ENCODE results near the gene GNAT1. TPM values are rescaled to one million over a fixed set of nuclear protein-coding genes. Genes with fewer than 3 reads are reported as not detected.

The GNAT1 gene
- total RNA-seq, 1 experiment from 2014 or later, result 0.13 TPM

DNA sequence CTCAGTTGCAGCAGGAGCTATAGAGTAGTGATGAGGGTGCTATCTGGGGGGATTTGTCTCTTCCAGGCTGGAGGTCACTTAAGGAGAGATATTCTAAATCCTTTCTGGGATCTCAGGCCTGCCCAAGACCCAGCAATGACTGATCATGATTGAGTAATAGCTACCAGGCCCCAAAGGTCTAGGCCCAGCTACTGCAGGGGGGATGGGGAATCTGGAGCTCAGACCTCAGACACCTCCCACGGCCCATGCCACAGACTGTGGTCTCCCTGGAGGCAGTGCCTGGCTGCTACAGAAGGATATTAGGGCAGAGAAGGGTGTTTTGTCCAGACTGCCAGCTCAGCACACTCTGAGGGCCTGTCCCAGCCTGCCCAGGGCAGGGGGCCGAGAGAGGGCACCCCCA lies 20.5 kb downstream of the GNAT1 start (continued):
- TF ChIP-seq, protein P1, sequence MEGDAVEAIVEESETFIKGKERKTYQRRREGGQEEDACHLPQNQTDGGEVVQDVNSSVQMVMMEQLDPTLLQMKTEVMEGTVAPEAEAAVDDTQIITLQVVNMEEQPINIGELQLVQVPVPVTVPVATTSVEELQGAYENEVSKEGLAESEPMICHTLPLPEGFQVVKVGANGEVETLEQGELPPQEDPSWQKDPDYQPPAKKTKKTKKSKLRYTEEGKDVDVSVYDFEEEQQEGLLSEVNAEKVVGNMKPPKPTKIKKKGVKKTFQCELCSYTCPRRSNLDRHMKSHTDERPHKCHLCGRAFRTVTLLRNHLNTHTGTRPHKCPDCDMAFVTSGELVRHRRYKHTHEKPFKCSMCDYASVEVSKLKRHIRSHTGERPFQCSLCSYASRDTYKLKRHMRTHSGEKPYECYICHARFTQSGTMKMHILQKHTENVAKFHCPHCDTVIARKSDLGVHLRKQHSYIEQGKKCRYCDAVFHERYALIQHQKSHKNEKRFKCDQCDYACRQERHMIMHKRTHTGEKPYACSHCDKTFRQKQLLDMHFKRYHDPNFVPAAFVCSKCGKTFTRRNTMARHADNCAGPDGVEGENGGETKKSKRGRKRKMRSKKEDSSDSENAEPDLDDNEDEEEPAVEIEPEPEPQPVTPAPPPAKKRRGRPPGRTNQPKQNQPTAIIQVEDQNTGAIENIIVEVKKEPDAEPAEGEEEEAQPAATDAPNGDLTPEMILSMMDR (IDR thresholded peaks at IDR 0.05), result no peak
- TF ChIP-seq ZNF423 (CRISPR knock-in tag; IDR thresholded peaks at IDR 0.05) (no peak), NR1H2 (CRISPR knock-in tag; IDR thresholded peaks at IDR 0.05) (no peak), ATF1 (CRISPR knock-in tag; IDR thresholded peaks at IDR 0.05) (no peak), GABPB1 (CRISPR knock-in tag; IDR thresholded peaks at IDR 0.05) (no peak)
- TF ChIP-seq, protein P2, sequence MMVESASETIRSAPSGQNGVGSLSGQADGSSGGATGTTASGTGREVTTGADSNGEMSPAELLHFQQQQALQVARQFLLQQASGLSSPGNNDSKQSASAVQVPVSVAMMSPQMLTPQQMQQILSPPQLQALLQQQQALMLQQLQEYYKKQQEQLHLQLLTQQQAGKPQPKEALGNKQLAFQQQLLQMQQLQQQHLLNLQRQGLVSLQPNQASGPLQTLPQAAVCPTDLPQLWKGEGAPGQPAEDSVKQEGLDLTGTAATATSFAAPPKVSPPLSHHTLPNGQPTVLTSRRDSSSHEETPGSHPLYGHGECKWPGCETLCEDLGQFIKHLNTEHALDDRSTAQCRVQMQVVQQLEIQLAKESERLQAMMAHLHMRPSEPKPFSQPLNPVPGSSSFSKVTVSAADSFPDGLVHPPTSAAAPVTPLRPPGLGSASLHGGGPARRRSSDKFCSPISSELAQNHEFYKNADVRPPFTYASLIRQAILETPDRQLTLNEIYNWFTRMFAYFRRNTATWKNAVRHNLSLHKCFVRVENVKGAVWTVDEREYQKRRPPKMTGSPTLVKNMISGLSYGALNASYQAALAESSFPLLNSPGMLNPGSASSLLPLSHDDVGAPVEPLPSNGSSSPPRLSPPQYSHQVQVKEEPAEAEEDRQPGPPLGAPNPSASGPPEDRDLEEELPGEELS (CRISPR knock-in tag; IDR thresholded peaks at IDR 0.05), result no peak

DNA sequence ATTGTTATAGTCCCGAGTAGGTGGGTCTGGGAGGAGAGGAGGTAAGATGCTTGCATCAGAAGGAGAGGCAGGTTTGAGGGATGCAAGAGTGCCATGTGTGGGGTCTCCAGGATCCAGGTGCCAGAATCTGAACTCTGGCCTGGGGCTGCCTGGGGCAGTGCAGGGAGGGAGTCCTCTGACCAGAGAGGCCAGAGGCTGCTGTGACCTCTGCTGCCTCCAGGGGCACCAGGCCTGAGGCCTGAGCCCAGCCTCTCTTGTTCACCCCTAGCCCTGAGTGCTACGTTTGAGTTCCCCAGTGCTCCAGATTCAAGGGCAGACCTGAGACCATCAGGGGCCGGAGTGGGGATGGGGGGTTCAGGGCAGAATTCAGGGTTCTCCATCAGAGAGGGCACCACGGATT lies 21.1 kb downstream of the GNAT1 start:
- TF ChIP-seq NR2C2 (CRISPR knock-in tag; IDR thresholded peaks at IDR 0.05), result no peak
- TF ChIP-seq, protein P3, sequence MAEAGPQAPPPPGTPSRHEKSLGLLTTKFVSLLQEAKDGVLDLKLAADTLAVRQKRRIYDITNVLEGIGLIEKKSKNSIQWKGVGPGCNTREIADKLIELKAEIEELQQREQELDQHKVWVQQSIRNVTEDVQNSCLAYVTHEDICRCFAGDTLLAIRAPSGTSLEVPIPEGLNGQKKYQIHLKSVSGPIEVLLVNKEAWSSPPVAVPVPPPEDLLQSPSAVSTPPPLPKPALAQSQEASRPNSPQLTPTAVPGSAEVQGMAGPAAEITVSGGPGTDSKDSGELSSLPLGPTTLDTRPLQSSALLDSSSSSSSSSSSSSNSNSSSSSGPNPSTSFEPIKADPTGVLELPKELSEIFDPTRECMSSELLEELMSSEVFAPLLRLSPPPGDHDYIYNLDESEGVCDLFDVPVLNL (CRISPR knock-in tag; IDR thresholded peaks at IDR 0.05; ENCODE audit: borderline replicate concordance, low read depth), result no peak
- TF ChIP-seq, protein P1 (IDR thresholded peaks at IDR 0.05), result 0 out of 2 replicates have a peak, but pooled peaks have one; percentile 12
- CTCF ChIA-PET, result interaction anchor here (0.8 to 8.0 kb wide), 9 partner anchors 8 to 92 kb away, joined by 3 to 126 read pairs (median 10); partner anchors contain the start of gene SLC38A3
- peak; percentile 50 for DNase-seq (ENCODE audit: low spot score)

DNA sequence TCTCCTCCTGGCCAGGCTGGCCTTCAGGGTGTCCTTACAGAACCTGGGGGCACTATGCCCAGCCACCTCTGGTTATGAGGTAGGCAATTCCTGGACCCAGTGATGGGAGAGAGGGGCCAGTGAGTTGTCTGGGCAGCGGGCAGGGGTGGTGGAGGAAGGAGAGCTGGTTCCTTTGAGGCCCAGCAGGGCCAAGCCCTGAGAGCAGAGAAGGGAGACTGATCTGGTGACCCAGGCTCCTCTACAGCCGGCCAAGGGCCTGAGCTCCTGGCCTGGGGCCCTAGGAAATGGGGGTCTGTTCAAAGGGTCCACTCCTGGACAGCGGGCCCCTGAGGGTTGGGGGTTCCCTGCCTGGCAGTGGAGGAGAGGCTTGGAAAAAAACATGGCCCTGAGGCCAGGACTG lies 21.6 kb downstream of the GNAT1 start:
- no peak for DNase-seq (ENCODE audit: low spot score)
- Mint-ChIP-seq H3K9me3 (no peaks in the 10 kb centered on the region), H3K4me3 (no peak overlapping the region), H3K27me3 (ENCODE audit: low read depth) (no peaks in the 10 kb centered on the region), H3K4me1 (peaks cover 6% of the 10 kb centered on the region; the same call in 1 of the 2 replicates), H3K36me3 (no peaks in the 10 kb centered on the region), H3K27ac (no peak overlapping the region)
- no peak for ATAC-seq
- CTCF ChIA-PET, result interaction anchor here (0.8 to 8.0 kb wide), 7 partner anchors 7 to 92 kb away, joined by 3 to 126 read pairs (median 10); partner anchors contain the start of gene SLC38A3
- POLR2A ChIA-PET, result no interaction called here
- TF ChIP-seq CREM (CRISPR knock-in tag; IDR thresholded peaks at IDR 0.05) (no peak), SMAD3 (CRISPR knock-in tag; IDR thresholded peaks at IDR 0.05; ENCODE audit: borderline replicate concordance) (no peak), NR3C1 (CRISPR knock-in tag; conservative IDR thresholded peaks at IDR 0.05; ENCODE audit: low read depth) (no peak)
- TF ChIP-seq, protein P4, sequence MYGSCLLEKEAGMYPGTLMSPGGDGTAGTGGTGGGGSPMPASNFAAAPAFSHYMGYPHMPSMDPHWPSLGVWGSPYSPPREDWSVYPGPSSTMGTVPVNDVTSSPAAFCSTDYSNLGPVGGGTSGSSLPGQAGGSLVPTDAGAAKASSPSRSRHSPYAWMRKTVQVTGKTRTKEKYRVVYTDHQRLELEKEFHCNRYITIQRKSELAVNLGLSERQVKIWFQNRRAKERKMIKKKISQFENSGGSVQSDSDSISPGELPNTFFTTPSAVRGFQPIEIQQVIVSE (CRISPR knock-in tag; IDR thresholded peaks at IDR 0.05; ENCODE audit: borderline replicate concordance), result no peak
- TF ChIP-seq, protein P5, sequence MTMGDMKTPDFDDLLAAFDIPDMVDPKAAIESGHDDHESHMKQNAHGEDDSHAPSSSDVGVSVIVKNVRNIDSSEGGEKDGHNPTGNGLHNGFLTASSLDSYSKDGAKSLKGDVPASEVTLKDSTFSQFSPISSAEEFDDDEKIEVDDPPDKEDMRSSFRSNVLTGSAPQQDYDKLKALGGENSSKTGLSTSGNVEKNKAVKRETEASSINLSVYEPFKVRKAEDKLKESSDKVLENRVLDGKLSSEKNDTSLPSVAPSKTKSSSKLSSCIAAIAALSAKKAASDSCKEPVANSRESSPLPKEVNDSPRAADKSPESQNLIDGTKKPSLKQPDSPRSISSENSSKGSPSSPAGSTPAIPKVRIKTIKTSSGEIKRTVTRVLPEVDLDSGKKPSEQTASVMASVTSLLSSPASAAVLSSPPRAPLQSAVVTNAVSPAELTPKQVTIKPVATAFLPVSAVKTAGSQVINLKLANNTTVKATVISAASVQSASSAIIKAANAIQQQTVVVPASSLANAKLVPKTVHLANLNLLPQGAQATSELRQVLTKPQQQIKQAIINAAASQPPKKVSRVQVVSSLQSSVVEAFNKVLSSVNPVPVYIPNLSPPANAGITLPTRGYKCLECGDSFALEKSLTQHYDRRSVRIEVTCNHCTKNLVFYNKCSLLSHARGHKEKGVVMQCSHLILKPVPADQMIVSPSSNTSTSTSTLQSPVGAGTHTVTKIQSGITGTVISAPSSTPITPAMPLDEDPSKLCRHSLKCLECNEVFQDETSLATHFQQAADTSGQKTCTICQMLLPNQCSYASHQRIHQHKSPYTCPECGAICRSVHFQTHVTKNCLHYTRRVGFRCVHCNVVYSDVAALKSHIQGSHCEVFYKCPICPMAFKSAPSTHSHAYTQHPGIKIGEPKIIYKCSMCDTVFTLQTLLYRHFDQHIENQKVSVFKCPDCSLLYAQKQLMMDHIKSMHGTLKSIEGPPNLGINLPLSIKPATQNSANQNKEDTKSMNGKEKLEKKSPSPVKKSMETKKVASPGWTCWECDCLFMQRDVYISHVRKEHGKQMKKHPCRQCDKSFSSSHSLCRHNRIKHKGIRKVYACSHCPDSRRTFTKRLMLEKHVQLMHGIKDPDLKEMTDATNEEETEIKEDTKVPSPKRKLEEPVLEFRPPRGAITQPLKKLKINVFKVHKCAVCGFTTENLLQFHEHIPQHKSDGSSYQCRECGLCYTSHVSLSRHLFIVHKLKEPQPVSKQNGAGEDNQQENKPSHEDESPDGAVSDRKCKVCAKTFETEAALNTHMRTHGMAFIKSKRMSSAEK (CRISPR knock-in tag; IDR thresholded peaks at IDR 0.05; ENCODE audit: borderline replicate concordance), result no peak
- TF ChIP-seq, protein P6, sequence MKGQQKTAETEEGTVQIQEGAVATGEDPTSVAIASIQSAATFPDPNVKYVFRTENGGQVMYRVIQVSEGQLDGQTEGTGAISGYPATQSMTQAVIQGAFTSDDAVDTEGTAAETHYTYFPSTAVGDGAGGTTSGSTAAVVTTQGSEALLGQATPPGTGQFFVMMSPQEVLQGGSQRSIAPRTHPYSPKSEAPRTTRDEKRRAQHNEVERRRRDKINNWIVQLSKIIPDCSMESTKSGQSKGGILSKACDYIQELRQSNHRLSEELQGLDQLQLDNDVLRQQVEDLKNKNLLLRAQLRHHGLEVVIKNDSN (CRISPR knock-in tag; IDR thresholded peaks at IDR 0.05), result no peak
- TF ChIP-seq, protein P7, sequence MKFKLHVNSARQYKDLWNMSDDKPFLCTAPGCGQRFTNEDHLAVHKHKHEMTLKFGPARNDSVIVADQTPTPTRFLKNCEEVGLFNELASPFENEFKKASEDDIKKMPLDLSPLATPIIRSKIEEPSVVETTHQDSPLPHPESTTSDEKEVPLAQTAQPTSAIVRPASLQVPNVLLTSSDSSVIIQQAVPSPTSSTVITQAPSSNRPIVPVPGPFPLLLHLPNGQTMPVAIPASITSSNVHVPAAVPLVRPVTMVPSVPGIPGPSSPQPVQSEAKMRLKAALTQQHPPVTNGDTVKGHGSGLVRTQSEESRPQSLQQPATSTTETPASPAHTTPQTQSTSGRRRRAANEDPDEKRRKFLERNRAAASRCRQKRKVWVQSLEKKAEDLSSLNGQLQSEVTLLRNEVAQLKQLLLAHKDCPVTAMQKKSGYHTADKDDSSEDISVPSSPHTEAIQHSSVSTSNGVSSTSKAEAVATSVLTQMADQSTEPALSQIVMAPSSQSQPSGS (CRISPR knock-in tag; IDR thresholded peaks at IDR 0.05; ENCODE audit: borderline replicate concordance, low read depth), result no peak

More for the DNA sequence above, 21.1 kb downstream of the GNAT1 start:
- Mint-ChIP-seq H3K4me1 (peaks cover 6% of the 10 kb centered on the region; the same call in 1 of the 2 replicates), H3K27ac (no peak overlapping the region), H3K9me3 (no peaks in the 10 kb centered on the region), H3K36me3 (no peaks in the 10 kb centered on the region), H3K27me3 (ENCODE audit: low read depth) (peaks cover 3% of the 10 kb centered on the region), H3K4me3 (no peak overlapping the region)
- POLR2A ChIA-PET, result no interaction called here
- ATAC-seq, result peak; percentile 82
